OCI-LY1 (cell line): Measurements from ENCODE around the gene TMEM119.
A peak's percentile ranks its signal among the peaks of the same experiment; 100 is the strongest.

Source experiments
- H2AFZ ChIP-seq: fragments of 200-600 bp; sonication (generic), shearing (Covaris generic); 2 replicates; pipeline ENCODE4 v1.6.0; 2014; ENCODE audit warnings: antibody characterized with exemption, mild to moderate bottlenecking, low read length
- H3F3A ChIP-seq: fragments of 200-600 bp; sonication (generic), shearing (Covaris generic); 2 replicates; pipeline ENCODE4 v1.6.0; 2014; ENCODE audit warnings: mild to moderate bottlenecking, antibody characterized with exemption, low read length, moderate library complexity; ENCODE audit not compliant: insufficient read depth
- H3K27ac ChIP-seq: fragments of 200-600 bp; sonication (generic); 2 replicates; pipeline ENCODE4 v1.5.1; 2014; ENCODE audit warnings: low read length, mixed run types, mild to moderate bottlenecking, low read depth; ENCODE audit not compliant: poor library complexity, severe bottlenecking
- H3K27me3 ChIP-seq: fragments of 200-600 bp; sonication (generic); 2 replicates; pipeline ENCODE4 v1.6.0; 2014; ENCODE audit warnings: antibody characterized with exemption, mild to moderate bottlenecking, low read length, moderate library complexity; ENCODE audit not compliant: insufficient read depth
- H3K36me3 ChIP-seq: fragments of 200-600 bp; sonication (generic); 2 replicates; pipeline ENCODE4 v1.6.1; 2014; ENCODE audit warnings: mild to moderate bottlenecking, antibody characterized with exemption, low read length, moderate library complexity, mixed read lengths; ENCODE audit not compliant: insufficient read depth
- H3K4me1 ChIP-seq: fragments of 200-600 bp; sonication (generic); 2 replicates; pipeline ENCODE4 v1.5.1; 2014; ENCODE audit warnings: mild to moderate bottlenecking, low read length, moderate library complexity; ENCODE audit not compliant: insufficient read depth, severe bottlenecking
- H3K4me2 ChIP-seq: fragments of 200-600 bp; sonication (generic), shearing (Covaris generic); 2 replicates; pipeline ENCODE4 v1.6.1; 2014; ENCODE audit warnings: low read length
- H3K4me3 ChIP-seq: fragments of 200-600 bp; sonication (generic); 2 replicates; pipeline ENCODE4 v1.5.1; 2014; ENCODE audit warnings: low read length, low read depth, mild to moderate bottlenecking, mixed read lengths; ENCODE audit not compliant: poor library complexity, severe bottlenecking
- H3K79me2 ChIP-seq: fragments of 200-600 bp; shearing (Covaris generic); 2 replicates; pipeline ENCODE4 v1.6.1; 2016; ENCODE audit warnings: mixed run types, low read length, mixed read lengths; ENCODE audit not compliant: insufficient read depth
- H3K9ac ChIP-seq: fragments of 200-600 bp; sonication (generic), shearing (Covaris generic); 2 replicates; pipeline ENCODE4 v1.6.1; 2014; ENCODE audit warnings: mild to moderate bottlenecking, low read length, mixed read lengths
- H3K9me2 ChIP-seq: fragments of 200-600 bp; sonication (generic), shearing (Covaris generic); 2 replicates; pipeline ENCODE4 v1.6.1; 2014; ENCODE audit warnings: low read depth, mild to moderate bottlenecking, low read length, mixed read lengths
- H3K9me3 ChIP-seq: fragments of 200-600 bp; shearing (Covaris generic); 2 replicates; pipeline ENCODE4 v1.6.1; 2014; ENCODE audit warnings: low read length, mixed read lengths
- H4K20me1 ChIP-seq: fragments of 200-600 bp; sonication (generic), shearing (Covaris generic); 2 replicates; pipeline ENCODE4 v1.6.0; 2016; ENCODE audit warnings: mild to moderate bottlenecking, low read length; ENCODE audit not compliant: insufficient read depth
- EZH2 ChIP-seq: fragments of 200-600 bp; sonication (generic), shearing (Covaris generic); IDR thresholded peaks from 2 replicates; pipeline ENCODE4 v1.8.0; 2017; ENCODE audit warnings: borderline replicate concordance, mixed run types, mild to moderate bottlenecking, antibody characterized with exemption, low read length, moderate library complexity, mixed read lengths
- TF ChIP-seq, protein P1 (sequence below): fragments of 200-600 bp; sonication (generic), shearing (Covaris generic); IDR thresholded peaks from 2 replicates; pipeline ENCODE4 v1.5.1; 2017; ENCODE audit warnings: mild to moderate bottlenecking, antibody characterized with exemption, low read length, moderate library complexity, mixed read lengths

The TMEM119 gene

DNA sequence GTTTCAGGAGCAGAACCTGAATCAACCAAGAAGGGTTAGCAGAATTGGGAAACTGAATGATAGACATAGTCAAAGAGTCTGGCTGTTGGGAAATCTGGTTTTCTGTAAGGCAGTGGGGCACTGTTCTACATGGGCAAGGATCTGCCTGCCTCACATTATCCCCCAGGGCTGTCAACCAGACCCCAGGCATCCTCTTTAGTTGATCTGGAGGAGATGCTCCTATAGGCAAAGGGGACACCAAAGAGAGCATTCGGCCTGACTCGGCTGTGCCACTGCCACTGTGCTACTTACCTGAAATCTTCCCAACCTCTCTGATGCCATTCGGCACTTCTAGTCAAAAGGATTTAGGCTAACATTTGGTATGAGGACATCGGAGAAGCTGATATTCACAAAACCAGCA lies 31.4 kb downstream of the TMEM119 start:
- no peaks in the 10 kb centered on the region for H3F3A ChIP-seq

DNA sequence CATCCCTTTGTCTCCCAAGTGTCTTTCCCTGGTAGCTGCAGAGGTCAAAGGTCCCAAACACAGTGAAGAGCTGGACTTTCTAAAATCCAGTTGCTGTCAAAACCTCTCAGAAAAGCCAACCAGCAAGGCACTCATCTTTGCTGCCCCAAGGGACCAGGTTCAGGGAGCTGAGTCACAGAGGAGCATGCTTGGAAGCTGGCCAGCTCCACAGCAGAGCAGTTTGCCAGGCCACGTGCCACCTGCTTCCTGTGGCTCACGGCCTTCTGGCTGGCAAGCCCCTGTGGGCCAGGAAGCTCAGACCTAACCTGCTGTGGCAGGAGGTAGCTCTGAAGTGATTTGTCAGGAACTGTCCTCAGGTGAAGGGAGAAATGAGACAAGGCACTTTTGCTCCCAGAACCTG lies 31.9 kb downstream of the TMEM119 start:
- Histone ChIP-seq H3K4me3 (no peak overlapping the region), H4K20me1 (no peaks in the 10 kb centered on the region), H3K4me2 (peak overlapping the region; percentile 23; the same call in 1 of the 2 replicates), H3K79me2 (no peaks in the 10 kb centered on the region; the same call in 1 of the 2 replicates), H3K36me3 (peaks cover 45% of the 10 kb centered on the region; the same call in 1 of the 2 replicates), H3K9me3 (no peaks in the 10 kb centered on the region), H2AFZ (no peak overlapping the region), H3K9ac (peak overlapping the region; percentile 46; the same call in 1 of the 2 replicates), H3K27ac (peak overlapping the region; percentile 74), H3K4me1 (peaks cover 74% of the 10 kb centered on the region), H3K27me3 (no peaks in the 10 kb centered on the region), H3F3A (no peaks in the 10 kb centered on the region), H3K9me2 (no peaks in the 10 kb centered on the region)
- no peak for TF ChIP-seq EZH2
- TF ChIP-seq, protein P1, sequence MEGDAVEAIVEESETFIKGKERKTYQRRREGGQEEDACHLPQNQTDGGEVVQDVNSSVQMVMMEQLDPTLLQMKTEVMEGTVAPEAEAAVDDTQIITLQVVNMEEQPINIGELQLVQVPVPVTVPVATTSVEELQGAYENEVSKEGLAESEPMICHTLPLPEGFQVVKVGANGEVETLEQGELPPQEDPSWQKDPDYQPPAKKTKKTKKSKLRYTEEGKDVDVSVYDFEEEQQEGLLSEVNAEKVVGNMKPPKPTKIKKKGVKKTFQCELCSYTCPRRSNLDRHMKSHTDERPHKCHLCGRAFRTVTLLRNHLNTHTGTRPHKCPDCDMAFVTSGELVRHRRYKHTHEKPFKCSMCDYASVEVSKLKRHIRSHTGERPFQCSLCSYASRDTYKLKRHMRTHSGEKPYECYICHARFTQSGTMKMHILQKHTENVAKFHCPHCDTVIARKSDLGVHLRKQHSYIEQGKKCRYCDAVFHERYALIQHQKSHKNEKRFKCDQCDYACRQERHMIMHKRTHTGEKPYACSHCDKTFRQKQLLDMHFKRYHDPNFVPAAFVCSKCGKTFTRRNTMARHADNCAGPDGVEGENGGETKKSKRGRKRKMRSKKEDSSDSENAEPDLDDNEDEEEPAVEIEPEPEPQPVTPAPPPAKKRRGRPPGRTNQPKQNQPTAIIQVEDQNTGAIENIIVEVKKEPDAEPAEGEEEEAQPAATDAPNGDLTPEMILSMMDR = no peak

More for the DNA sequence above, 31.4 kb downstream of the TMEM119 start:
- Histone ChIP-seq H3K9ac (peak overlapping the region; percentile 46; the same call in 1 of the 2 replicates), H3K27me3 (no peaks in the 10 kb centered on the region), H3K4me1 (peaks cover 74% of the 10 kb centered on the region), H3K27ac (peak overlapping the region; percentile 74), H3K9me3 (no peaks in the 10 kb centered on the region), H3K36me3 (peaks cover 45% of the 10 kb centered on the region; the same call in 1 of the 2 replicates), H4K20me1 (no peaks in the 10 kb centered on the region), H2AFZ (no peak overlapping the region), H3K9me2 (no peaks in the 10 kb centered on the region), H3K4me2 (no peak overlapping the region), H3K79me2 (no peaks in the 10 kb centered on the region; the same call in 1 of the 2 replicates), H3K4me3 (no peak overlapping the region)
- TF ChIP-seq, protein P1 = no peak
- no peak for TF ChIP-seq EZH2

DNA sequence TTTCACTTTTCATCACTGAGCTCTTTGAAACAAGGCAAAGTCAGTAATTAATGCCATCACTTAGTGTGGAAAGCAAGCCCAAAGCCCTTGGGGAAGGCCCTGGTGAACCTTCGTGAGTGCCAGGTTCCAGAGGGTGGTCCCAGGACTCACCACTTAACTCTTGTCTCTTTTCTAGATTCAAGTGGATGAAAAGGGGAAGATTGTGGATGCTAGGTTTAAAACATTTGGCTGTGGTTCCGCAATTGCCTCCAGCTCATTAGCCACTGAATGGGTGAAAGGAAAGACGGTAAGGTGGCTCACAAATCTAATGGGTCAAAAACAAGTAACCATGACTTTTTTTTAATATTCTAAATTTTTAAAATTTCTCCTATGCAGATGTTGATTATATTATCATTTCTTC lies 32.7 kb downstream of the TMEM119 start:
- no peak for TF ChIP-seq EZH2
- Histone ChIP-seq H3K27me3 (no peaks in the 10 kb centered on the region), H3F3A (no peaks in the 10 kb centered on the region), H2AFZ (no peak overlapping the region), H3K36me3 (peaks cover 45% of the 10 kb centered on the region; the same call in 1 of the 2 replicates), H3K9me3 (no peaks in the 10 kb centered on the region), H3K4me2 (peak overlapping the region; percentile 23; the same call in 1 of the 2 replicates), H3K79me2 (peaks cover 8% of the 10 kb centered on the region), H4K20me1 (no peaks in the 10 kb centered on the region), H3K4me3 (no peak overlapping the region), H3K27ac (peak overlapping the region; percentile 74), H3K9me2 (no peaks in the 10 kb centered on the region), H3K9ac (no peak overlapping the region), H3K4me1 (peaks cover 70% of the 10 kb centered on the region)

DNA sequence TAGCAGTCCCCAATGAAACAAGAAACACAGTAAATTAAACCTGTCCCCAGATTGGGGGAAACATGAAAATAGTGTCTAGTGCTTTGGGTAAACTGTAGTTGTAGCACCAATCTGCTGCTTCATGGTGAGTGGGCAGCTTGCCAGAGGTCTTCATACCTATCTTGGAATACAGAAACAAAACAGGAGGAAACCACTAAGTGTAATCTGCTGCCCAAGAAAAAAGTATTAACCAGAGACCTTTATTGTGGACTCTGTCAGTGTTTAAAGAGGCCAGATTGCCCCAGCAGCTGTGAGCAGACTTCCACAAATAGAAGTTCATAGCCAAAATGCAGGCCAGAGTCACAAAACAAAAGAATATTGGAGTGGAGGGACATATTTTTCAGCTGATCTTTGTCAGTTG lies 33.2 kb downstream of the TMEM119 start:
- Histone ChIP-seq H3K9ac (no peak overlapping the region), H3K36me3 (peaks cover 45% of the 10 kb centered on the region; the same call in 1 of the 2 replicates)

More for the DNA sequence above, 33.2 kb downstream of the TMEM119 start:
- H4K20me1 ChIP-seq = no peaks in the 10 kb centered on the region
- peak overlapping the region; percentile 23 for H3K27ac ChIP-seq
- no peak overlapping the region for H2AFZ ChIP-seq
- no peaks in the 10 kb centered on the region for H3K27me3 ChIP-seq
- H3K9me3 ChIP-seq = no peaks in the 10 kb centered on the region
- H3K9me2 ChIP-seq = no peaks in the 10 kb centered on the region
- TF ChIP-seq, protein P1 = no peak
- no peak for TF ChIP-seq EZH2
- no peaks in the 10 kb centered on the region for H3F3A ChIP-seq
- no peak overlapping the region for H3K4me2 ChIP-seq
- peaks cover 12% of the 10 kb centered on the region for H3K79me2 ChIP-seq
- H3K4me1 ChIP-seq = peaks cover 71% of the 10 kb centered on the region
- H3K4me3 ChIP-seq = no peak overlapping the region
